Liver (tissue), 3 donors: ENCODE results near the gene KMT2E.
"Not testable (repeated sequence)": the region's sequence is repeated elsewhere in the genome, so short reads cannot be mapped to it uniquely, and the experiment has no call there.

Experiments
- EGR1 ChIP-seq, 2 donors: IDR thresholded peaks; 2 replicates each; pipeline ENCODE4 v1.6.1; 2016 to 2018; ENCODE audit warnings: antibody characterized with exemption in 2 of 2, low read depth in 2 of 2
- FOXA1 ChIP-seq: IDR thresholded peaks from 2 replicates; pipeline ENCODE4 v1.6.1; 2016; ENCODE audit warnings: antibody characterized with exemption
- GABPA ChIP-seq, 2 donors: IDR thresholded peaks in 1 of 2; conservative IDR thresholded peaks in 1 of 2; 2 replicates each; pipeline ENCODE4 v1.6.1; 2016; ENCODE audit warnings: antibody characterized with exemption in 2 of 2, mild to moderate bottlenecking in 1 of 2, moderate library complexity in 1 of 2
- HNF4A ChIP-seq, 2 donors: conservative IDR thresholded peaks; 2 replicates each; pipeline ENCODE4 v1.6.1; 2016; ENCODE audit warnings: antibody characterized with exemption in 2 of 2, mild to moderate bottlenecking in 2 of 2
- JUND ChIP-seq, 2 donors: IDR thresholded peaks; 2 replicates each; pipeline ENCODE4 v1.6.1; 2016; ENCODE audit warnings: antibody characterized with exemption in 2 of 2
- RAD21 ChIP-seq, 2 donors: IDR thresholded peaks; 2 replicates each; pipeline ENCODE4 v1.6.1; 2016; ENCODE audit warnings: antibody characterized with exemption in 2 of 2, mild to moderate bottlenecking in 2 of 2
- RXRA ChIP-seq, 2 donors: IDR thresholded peaks; 2 replicates each; pipeline ENCODE4 v1.6.1; 2017 to 2018; ENCODE audit warnings: antibody characterized with exemption in 2 of 2, mild to moderate bottlenecking in 1 of 2
- SP1 ChIP-seq: IDR thresholded peaks from 2 replicates; pipeline ENCODE4 v1.6.1; 2018; ENCODE audit warnings: antibody characterized with exemption, mild to moderate bottlenecking
- TAF1 ChIP-seq: conservative IDR thresholded peaks from 2 replicates; pipeline ENCODE4 v1.6.1; 2016; ENCODE audit warnings: antibody characterized with exemption, mild to moderate bottlenecking
- TF ChIP-seq, protein P1 (sequence below): IDR thresholded peaks from 2 replicates; pipeline ENCODE4 v1.6.1; 2016; ENCODE audit warnings: antibody characterized with exemption
- TF ChIP-seq, protein P2 (sequence below): fragments of 150-350 bp; IDR thresholded peaks from 2 replicates; pipeline ENCODE4 v1.5.1; 2017; ENCODE audit warnings: improper control_type of control experiment, low read depth, low read length; ENCODE audit not compliant: missing input control
- TF ChIP-seq, protein P3 (sequence below): IDR thresholded peaks from 2 replicates; pipeline ENCODE4 v1.6.1; 2016; ENCODE audit warnings: antibody characterized with exemption, mild to moderate bottlenecking
- TF ChIP-seq, protein P4 (sequence below): IDR thresholded peaks from 2 replicates; pipeline ENCODE4 v1.6.1; 2016; ENCODE audit warnings: antibody characterized with exemption
- donor health status: healthy.
- donor health status: healthy.

DNA sequence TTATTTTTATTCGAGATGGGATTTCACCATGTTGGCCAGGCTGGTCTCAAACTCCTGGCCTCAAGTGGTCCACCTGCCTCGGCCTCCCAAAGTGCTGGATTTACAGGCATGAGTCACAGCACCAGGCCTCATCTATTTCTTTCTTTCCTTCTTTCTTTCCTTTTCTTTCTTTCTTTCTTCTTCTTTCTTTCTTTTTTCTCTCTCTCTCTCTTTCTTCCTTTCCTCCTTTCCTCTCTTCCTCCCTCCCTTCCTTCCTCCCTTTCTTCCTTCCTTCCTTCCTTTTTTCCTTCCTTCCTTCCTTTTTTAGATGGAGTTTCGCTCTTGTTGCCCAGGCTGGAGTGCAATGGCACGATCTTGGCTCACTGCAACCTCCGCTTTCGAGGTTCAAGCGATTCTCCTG lies 36.9 kb downstream of the KMT2E start:
- TF ChIP-seq, protein P1, sequence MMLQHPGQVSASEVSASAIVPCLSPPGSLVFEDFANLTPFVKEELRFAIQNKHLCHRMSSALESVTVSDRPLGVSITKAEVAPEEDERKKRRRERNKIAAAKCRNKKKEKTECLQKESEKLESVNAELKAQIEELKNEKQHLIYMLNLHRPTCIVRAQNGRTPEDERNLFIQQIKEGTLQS: not testable (repeated sequence)
- not testable (repeated sequence) for TF ChIP-seq SP1; EGR1 (IDR thresholded peaks at IDR 0.05; ENCODE audit: low read depth in 2 of 2); TAF1; FOXA1; RAD21 (IDR thresholded peaks at IDR 0.05); JUND (IDR thresholded peaks at IDR 0.05); GABPA (IDR thresholded peaks at IDR 0.05 in 1 of 2, conservative IDR thresholded peaks at IDR 0.05 in 1 of 2); HNF4A (conservative IDR thresholded peaks at IDR 0.05); RXRA (IDR thresholded peaks at IDR 0.05)
- TF ChIP-seq, protein P2, sequence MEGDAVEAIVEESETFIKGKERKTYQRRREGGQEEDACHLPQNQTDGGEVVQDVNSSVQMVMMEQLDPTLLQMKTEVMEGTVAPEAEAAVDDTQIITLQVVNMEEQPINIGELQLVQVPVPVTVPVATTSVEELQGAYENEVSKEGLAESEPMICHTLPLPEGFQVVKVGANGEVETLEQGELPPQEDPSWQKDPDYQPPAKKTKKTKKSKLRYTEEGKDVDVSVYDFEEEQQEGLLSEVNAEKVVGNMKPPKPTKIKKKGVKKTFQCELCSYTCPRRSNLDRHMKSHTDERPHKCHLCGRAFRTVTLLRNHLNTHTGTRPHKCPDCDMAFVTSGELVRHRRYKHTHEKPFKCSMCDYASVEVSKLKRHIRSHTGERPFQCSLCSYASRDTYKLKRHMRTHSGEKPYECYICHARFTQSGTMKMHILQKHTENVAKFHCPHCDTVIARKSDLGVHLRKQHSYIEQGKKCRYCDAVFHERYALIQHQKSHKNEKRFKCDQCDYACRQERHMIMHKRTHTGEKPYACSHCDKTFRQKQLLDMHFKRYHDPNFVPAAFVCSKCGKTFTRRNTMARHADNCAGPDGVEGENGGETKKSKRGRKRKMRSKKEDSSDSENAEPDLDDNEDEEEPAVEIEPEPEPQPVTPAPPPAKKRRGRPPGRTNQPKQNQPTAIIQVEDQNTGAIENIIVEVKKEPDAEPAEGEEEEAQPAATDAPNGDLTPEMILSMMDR: not testable (repeated sequence)
- TF ChIP-seq, protein P3, sequence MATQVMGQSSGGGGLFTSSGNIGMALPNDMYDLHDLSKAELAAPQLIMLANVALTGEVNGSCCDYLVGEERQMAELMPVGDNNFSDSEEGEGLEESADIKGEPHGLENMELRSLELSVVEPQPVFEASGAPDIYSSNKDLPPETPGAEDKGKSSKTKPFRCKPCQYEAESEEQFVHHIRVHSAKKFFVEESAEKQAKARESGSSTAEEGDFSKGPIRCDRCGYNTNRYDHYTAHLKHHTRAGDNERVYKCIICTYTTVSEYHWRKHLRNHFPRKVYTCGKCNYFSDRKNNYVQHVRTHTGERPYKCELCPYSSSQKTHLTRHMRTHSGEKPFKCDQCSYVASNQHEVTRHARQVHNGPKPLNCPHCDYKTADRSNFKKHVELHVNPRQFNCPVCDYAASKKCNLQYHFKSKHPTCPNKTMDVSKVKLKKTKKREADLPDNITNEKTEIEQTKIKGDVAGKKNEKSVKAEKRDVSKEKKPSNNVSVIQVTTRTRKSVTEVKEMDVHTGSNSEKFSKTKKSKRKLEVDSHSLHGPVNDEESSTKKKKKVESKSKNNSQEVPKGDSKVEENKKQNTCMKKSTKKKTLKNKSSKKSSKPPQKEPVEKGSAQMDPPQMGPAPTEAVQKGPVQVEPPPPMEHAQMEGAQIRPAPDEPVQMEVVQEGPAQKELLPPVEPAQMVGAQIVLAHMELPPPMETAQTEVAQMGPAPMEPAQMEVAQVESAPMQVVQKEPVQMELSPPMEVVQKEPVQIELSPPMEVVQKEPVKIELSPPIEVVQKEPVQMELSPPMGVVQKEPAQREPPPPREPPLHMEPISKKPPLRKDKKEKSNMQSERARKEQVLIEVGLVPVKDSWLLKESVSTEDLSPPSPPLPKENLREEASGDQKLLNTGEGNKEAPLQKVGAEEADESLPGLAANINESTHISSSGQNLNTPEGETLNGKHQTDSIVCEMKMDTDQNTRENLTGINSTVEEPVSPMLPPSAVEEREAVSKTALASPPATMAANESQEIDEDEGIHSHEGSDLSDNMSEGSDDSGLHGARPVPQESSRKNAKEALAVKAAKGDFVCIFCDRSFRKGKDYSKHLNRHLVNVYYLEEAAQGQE: not testable (repeated sequence)
- TF ChIP-seq, protein P4, sequence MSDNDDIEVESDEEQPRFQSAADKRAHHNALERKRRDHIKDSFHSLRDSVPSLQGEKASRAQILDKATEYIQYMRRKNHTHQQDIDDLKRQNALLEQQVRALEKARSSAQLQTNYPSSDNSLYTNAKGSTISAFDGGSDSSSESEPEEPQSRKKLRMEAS: not testable (repeated sequence)
